ENCODE data around the gene BCAT1. TPM values are rescaled to one million over a fixed set of nuclear protein-coding genes. Genes with fewer than 3 reads are reported as not detected.

The BCAT1 gene
- total and polyA plus RNA-seq, 8 donors: 1.3 to 33.0 (median 7.4) TPM

DNA sequence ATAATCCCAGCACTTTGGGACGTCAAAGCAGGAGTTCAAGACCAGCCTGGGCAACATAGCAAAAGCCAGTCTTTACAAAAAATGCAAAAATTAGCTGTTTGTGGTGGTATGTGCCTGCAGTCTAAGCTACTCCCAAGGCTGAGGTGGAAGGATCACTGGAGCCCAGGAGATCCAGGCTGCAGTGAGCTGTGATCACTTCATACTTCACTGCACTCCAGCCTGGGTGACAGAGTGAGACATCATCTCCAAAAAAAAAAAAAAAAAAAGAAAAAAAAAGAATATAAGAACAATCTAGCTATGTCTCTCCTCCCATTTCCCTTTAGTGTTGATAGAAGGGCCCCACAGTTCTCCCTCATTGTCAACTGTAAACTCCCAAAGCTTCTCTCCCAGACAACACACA is 3.5 kb upstream of the BCAT1 start:
- Histone ChIP-seq H3K27ac (no peak overlapping the region), H3K36me3 (no peaks in the 10 kb centered on the region), H3K4me3 (no peak overlapping the region), H3K9me3 (no peaks in the 10 kb centered on the region), H3K4me1 (peaks cover 0 to 21% (median 13%) of the 10 kb centered on the region in 4 donors), H3K27me3 (peaks cover 0 to 29% (median 6%) of the 10 kb centered on the region in 3 donors)
- no peak for TF ChIP-seq POLR2A (IDR thresholded peaks at IDR 0.05)
- TF ChIP-seq EP300 (IDR thresholded peaks at IDR 0.05): no peak
- TF ChIP-seq CTCF (IDR thresholded peaks at IDR 0.05): no peak
- no peak for TF ChIP-seq POLR2AphosphoS5 (IDR thresholded peaks at IDR 0.05)
- DNase-seq: no peak
- 73 to 86% (median 81%) methylated on average over 1 of the region's 1 CpG for WGBS, 5 donors
- intact Hi-C loops (cut with DNase I; ENCODE audit: low total_unique reads): no loop called here

GRCh38 chr12:24950231-24950834 is 1.4 kb upstream of the BCAT1 start:
- H3K9me3 ChIP-seq: no peaks in the 10 kb centered on the region
- DNase-seq: peak in 1 of 2 donors; percentile 7
- H3K27me3 ChIP-seq: peaks cover 0 to 21% (median 6%) of the 10 kb centered on the region in 3 donors
- H3K4me1 ChIP-seq: peaks cover 0 to 21% (median 13%) of the 10 kb centered on the region in 4 donors
- H3K36me3 ChIP-seq: no peaks in the 10 kb centered on the region
- WGBS, 5 donors: 44 to 60% (median 49%) methylated on average over 3 of the region's 3 CpGs
- no peak overlapping the region for H3K4me3 ChIP-seq
- H3K27ac ChIP-seq: no peak overlapping the region
- intact Hi-C loops (cut with DNase I; ENCODE audit: low total_unique reads): no loop called here
- TF ChIP-seq POLR2A (IDR thresholded peaks at IDR 0.05): no peak
- TF ChIP-seq POLR2AphosphoS5 (IDR thresholded peaks at IDR 0.05): no peak
- no peak for TF ChIP-seq CTCF (IDR thresholded peaks at IDR 0.05)
- no peak for TF ChIP-seq EP300 (IDR thresholded peaks at IDR 0.05)

- intact Hi-C loops (cut with DNase I; ENCODE audit: low total_unique reads): no loop called here
- peak in 1 of 2 donors; percentile 60 for DNase-seq
- TF ChIP-seq EP300 (IDR thresholded peaks at IDR 0.05) (no peak), POLR2A (IDR thresholded peaks at IDR 0.05) (no peak), POLR2AphosphoS5 (IDR thresholded peaks at IDR 0.05) (no peak), CTCF (IDR thresholded peaks at IDR 0.05) (no peak)
- Histone ChIP-seq H3K36me3 (no peaks in the 10 kb centered on the region), H3K9me3 (no peaks in the 10 kb centered on the region), H3K4me3 (peak overlapping the region; percentile 45 to 67 (median 60)), H3K27ac (peak overlapping the region in 3 of 5 donors; percentile 26 to 31 (median 28)), H3K27me3 (peaks cover 0 to 21% (median 6%) of the 10 kb centered on the region in 3 donors), H3K4me1 (peaks cover 0 to 21% (median 13%) of the 10 kb centered on the region in 4 donors)
- 0 to 1% (median 1%) methylated on average over 10 to 14 of the region's 14 CpGs for WGBS, 5 donors
Measured at GRCh38 chr12:24948420-24948756, 513 bp downstream of the BCAT1 start.

- no peaks in the 10 kb centered on the region for H3K9me3 ChIP-seq
- H3K36me3 ChIP-seq: no peaks in the 10 kb centered on the region
- 41 to 52% (median 47%) methylated on average over 12 of the region's 12 CpGs for WGBS, 5 donors
- intact Hi-C loops (cut with DNase I; ENCODE audit: low total_unique reads): no loop called here
- H3K4me3 ChIP-seq: peak overlapping the region; percentile 45 to 67 (median 60)
- H3K27me3 ChIP-seq: peaks cover 0 to 21% (median 6%) of the 10 kb centered on the region in 3 donors
- peak overlapping the region in 1 of 5 donors; percentile 31 for H3K27ac ChIP-seq
- DNase-seq: peak in 1 of 2 donors; percentile 16
- peaks cover 0 to 21% (median 13%) of the 10 kb centered on the region in 4 donors for H3K4me1 ChIP-seq
- TF ChIP-seq CTCF (IDR thresholded peaks at IDR 0.05) (no peak), POLR2A (IDR thresholded peaks at IDR 0.05) (no peak), EP300 (IDR thresholded peaks at IDR 0.05) (no peak), POLR2AphosphoS5 (IDR thresholded peaks at IDR 0.05) (no peak)
Measured at GRCh38 chr12:24947541-24948419, 1.1 kb downstream of the BCAT1 start.
